Neuronal stem cell (in vitro differentiated cells): ENCODE measurements around the gene PDZD2. TPM values are rescaled to one million over a fixed set of nuclear protein-coding genes. Genes with fewer than 3 reads are reported as not detected.

Experiments
- DNase-seq: peaks from one replicate; pipeline ENCODE4 v3.0.0-alpha.2; 2013; ENCODE audit warnings: low spot score
- H2AFZ ChIP-seq: one replicate; pipeline ENCODE4 v1.6.1; 2013; ENCODE audit warnings: mild to moderate bottlenecking, low read length, inconsistent platforms
- H2AK5ac ChIP-seq: 2 replicates; pipeline ENCODE4 v1.6.1; 2013; ENCODE audit warnings: low read depth, mild to moderate bottlenecking, inconsistent platforms, low read length, moderate library complexity, mixed read lengths
- H2BK120ac ChIP-seq: 2 replicates; pipeline ENCODE4 v1.6.1; 2013; ENCODE audit warnings: low read depth, mild to moderate bottlenecking, inconsistent platforms, low read length, moderate library complexity, mixed read lengths
- H2BK12ac ChIP-seq: one replicate; pipeline ENCODE4 v1.6.1; 2013; ENCODE audit warnings: low read length, inconsistent platforms
- H2BK15ac ChIP-seq: 2 replicates; pipeline ENCODE4 v1.6.1; 2013; ENCODE audit warnings: mild to moderate bottlenecking, low read length, inconsistent platforms, mixed read lengths
- H2BK5ac ChIP-seq: one replicate; pipeline ENCODE4 v1.6.1; 2013; ENCODE audit warnings: inconsistent platforms, mild to moderate bottlenecking, low read length, moderate library complexity
- H3K14ac ChIP-seq: one replicate; pipeline ENCODE4 v1.6.1; 2013; ENCODE audit warnings: low read length, inconsistent platforms
- H3K18ac ChIP-seq: 2 replicates; pipeline ENCODE4 v1.6.1; 2013; ENCODE audit warnings: low read length, inconsistent platforms
- H3K23ac ChIP-seq: 2 replicates; pipeline ENCODE4 v1.6.1; 2013; ENCODE audit warnings: low read depth, mild to moderate bottlenecking, mixed read lengths, low read length, inconsistent platforms; ENCODE audit not compliant: poor library complexity
- H3K27ac ChIP-seq: replicated peaks from 3 replicates; pipeline ENCODE4 v1.5.1; 2013; ENCODE audit warnings: low read length, inconsistent platforms
- H3K27me3 ChIP-seq, 3 experiments: 2 replicates each; pipeline ENCODE4 v1.6.1; 2013; ENCODE audit warnings: low read length in 3 of 3, mild to moderate bottlenecking in 2 of 3, inconsistent platforms in 1 of 3, low read depth in 1 of 3, mixed read lengths in 1 of 3, moderate library complexity in 1 of 3; ENCODE audit not compliant: control insufficient read depth in 3 of 3, insufficient read depth in 3 of 3
- H3K36me3 ChIP-seq, 2 donors: replicated peaks in 1 of 2; 2 replicates each; pipeline ENCODE4 v1.6.1; 2013; ENCODE audit warnings: low read length in 2 of 2; ENCODE audit not compliant: control insufficient read depth in 2 of 2, insufficient read depth in 2 of 2
- H3K4ac ChIP-seq: 2 replicates; pipeline ENCODE4 v1.6.1; 2013; ENCODE audit warnings: inconsistent platforms, mild to moderate bottlenecking, low read length, moderate library complexity
- H3K4me1 ChIP-seq, 2 donors: 1 replicate in 1 of 2; 2 replicates in 1 of 2; pipeline ENCODE4 v1.6.1; 2013; ENCODE audit warnings: low read length in 2 of 2, low read depth in 1 of 2; ENCODE audit not compliant: control insufficient read depth in 2 of 2, insufficient read depth in 1 of 2
- H3K4me2 ChIP-seq: one replicate; pipeline ENCODE4 v1.6.1; 2013; ENCODE audit warnings: mild to moderate bottlenecking, low read length, inconsistent platforms; ENCODE audit not compliant: insufficient read depth, poor library complexity, severe bottlenecking
- H3K4me3 ChIP-seq, 2 donors: 2 replicates each; pipeline ENCODE4 v1.5.1; 2013; ENCODE audit warnings: low read length in 2 of 2, mild to moderate bottlenecking in 2 of 2, inconsistent platforms in 1 of 2, moderate library complexity in 1 of 2
- H3K79me1 ChIP-seq: one replicate; pipeline ENCODE4 v1.6.1; 2013; ENCODE audit warnings: low read depth, mild to moderate bottlenecking, inconsistent platforms, low read length, moderate library complexity
- H3K9ac ChIP-seq: one replicate; pipeline ENCODE4 v1.6.1; 2013; ENCODE audit warnings: mild to moderate bottlenecking, low read depth, low read length, inconsistent platforms; ENCODE audit not compliant: poor library complexity
- H3K9me3 ChIP-seq, 2 donors: replicated peaks in 1 of 2; 2 replicates each; pipeline versions ENCODE3 to v1.6.1; 2013; ENCODE audit warnings: low read length in 2 of 2, mild to moderate bottlenecking in 2 of 2, inconsistent platforms in 1 of 2, low read depth in 1 of 2, mixed read lengths in 1 of 2, moderate library complexity in 1 of 2; ENCODE audit not compliant: control insufficient read depth in 2 of 2, insufficient read depth in 1 of 2
- H4K8ac ChIP-seq: one replicate; pipeline ENCODE4 v1.6.1; 2013; ENCODE audit warnings: low read depth, mild to moderate bottlenecking, inconsistent platforms, low read length, moderate library complexity
- H4K91ac ChIP-seq: one replicate; pipeline ENCODE4 v1.6.1; 2013; ENCODE audit warnings: low read length, low read depth, mild to moderate bottlenecking, inconsistent platforms; ENCODE audit not compliant: poor library complexity
- WGBS, 2 donors: extraction: QIAGEN DNeasy Blood & Tissue Kit; methylation state at CpG; one replicate each; pipeline ENCODE4 v1.1.7; 2013; ENCODE audit warnings: missing lambda C conversion rate in 2 of 2, mixed read lengths in 1 of 2; ENCODE audit not compliant: insufficient read length in 2 of 2, insufficient replicate concordance in 1 of 2; ENCODE audit errors: extremely low coverage in 2 of 2; 5-methylcytosine and 5-hydroxymethylcytosine counted together
- polyA plus RNA-seq, 2 experiments: library from polyadenylated mRNA; stranded (reverse); fragments of 200-250 nt; gene quantifications; one replicate each; pipeline ENCODE4 v1.2.3, GENCODE V29; 2013

The PDZD2 gene
- polyA plus RNA-seq (2013, experiment 1 of 2): 1.0 TPM
- 1.1 TPM for polyA plus RNA-seq (2013, experiment 2 of 2)

DNA sequence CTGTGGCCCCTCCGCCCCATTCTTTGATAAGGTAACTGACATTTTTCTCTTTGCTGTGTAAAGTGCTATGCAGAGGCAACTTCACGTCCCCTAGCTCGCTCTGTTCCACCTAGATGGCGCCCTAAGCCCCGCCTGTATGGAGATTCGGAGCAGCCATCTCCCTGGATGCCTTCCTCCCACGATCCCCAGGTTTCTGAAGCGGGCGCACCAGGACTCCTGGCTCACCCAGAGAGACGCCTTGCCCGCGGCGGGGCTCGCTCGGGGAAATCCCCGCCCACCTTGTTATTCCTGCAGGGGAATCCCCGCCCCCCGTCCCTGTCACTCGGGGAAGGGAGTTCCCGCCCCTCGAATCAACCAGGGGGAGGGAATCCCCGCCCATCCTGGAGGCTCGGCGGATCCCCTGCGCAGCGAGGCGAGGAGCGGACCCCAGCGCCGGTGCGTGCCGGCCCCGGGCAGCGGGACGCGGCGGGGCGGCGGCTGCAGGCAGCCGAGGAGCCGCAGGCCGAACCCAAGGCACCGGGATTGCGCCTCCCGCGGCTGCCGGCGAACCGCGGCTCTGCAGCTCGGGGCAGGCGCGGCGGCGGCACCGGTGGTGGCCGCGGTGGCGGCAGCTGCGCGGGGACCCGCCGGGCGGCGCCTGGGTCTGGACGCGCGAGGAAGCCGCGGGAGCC is at the start of gene PDZD2:
TSS of gene PDZD2 (plus strand) at position 384 of the 671 bp plus-strand sequence.
- no peaks in the 10 kb centered on the region for H3K9me3 ChIP-seq
- H3K4ac ChIP-seq: no peak within 1 kb of the TSS
- no peak within 1 kb of the TSS for H2BK120ac ChIP-seq
- H3K27ac ChIP-seq: no peak within 1 kb of the TSS
- no peak within 1 kb of the TSS for H2BK5ac ChIP-seq
- H3K4me3 ChIP-seq: peak within 1 kb of the TSS; percentile 41 to 84
- H2BK15ac ChIP-seq: no peak within 1 kb of the TSS
- H3K23ac ChIP-seq: peak within 1 kb of the TSS; percentile 53
- H2AK5ac ChIP-seq: no peak within 1 kb of the TSS
- no peak within 1 kb of the TSS for H4K91ac ChIP-seq
- peaks cover 0 to 76% (median 19%) of the 10 kb centered on the region in 3 experiments for H3K27me3 ChIP-seq
- no peak within 1 kb of the TSS for H2BK12ac ChIP-seq
- H3K14ac ChIP-seq: no peak within 1 kb of the TSS
- H3K9ac ChIP-seq: peak within 1 kb of the TSS; percentile 78
- no CpG with 5 or more reads among the region's 70 CpGs for WGBS, 2 donors
- no peaks in the 10 kb centered on the region for H3K36me3 ChIP-seq
- DNase-seq: peak; percentile 85
- peak within 1 kb of the TSS; percentile 94 for H3K4me2 ChIP-seq
- peak within 1 kb of the TSS; percentile 93 for H2AFZ ChIP-seq
- peaks cover 1% of the 10 kb centered on the region for H3K79me1 ChIP-seq
- H3K18ac ChIP-seq: peak within 1 kb of the TSS; percentile 86
- no peak within 1 kb of the TSS for H4K8ac ChIP-seq
- peaks cover 4 to 11% of the 10 kb centered on the region in 2 donors for H3K4me1 ChIP-seq

DNA sequence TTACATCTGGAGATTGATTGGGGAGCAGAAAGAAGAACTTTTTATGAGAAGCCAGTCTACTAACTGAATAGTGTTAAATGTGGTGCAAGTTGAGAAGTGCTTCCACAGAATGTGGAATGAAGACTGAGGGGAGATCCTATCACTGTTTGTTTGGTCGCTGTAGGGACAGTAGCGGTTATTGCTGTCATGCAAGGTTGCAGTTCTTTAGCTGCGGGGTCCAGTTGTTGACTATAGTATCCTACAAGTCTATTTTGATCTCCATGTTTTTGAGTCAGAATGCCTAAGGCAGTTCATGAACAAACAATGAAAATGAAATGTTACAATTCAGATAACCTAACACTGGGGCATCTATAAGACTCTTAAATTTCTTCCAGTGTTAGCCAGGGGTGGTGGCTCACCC is 45.3 kb upstream of the PDZD2 start:
- no peak overlapping the region for H3K4me3 ChIP-seq
- WGBS, 2 donors: no CpG with 5 or more reads among the region's 3 CpGs
- H2AFZ ChIP-seq: no peak overlapping the region
- H3K27me3 ChIP-seq: no peaks in the 10 kb centered on the region
- no peak overlapping the region for H2AK5ac ChIP-seq
- H3K79me1 ChIP-seq: no peaks in the 10 kb centered on the region
- H2BK120ac ChIP-seq: no peak overlapping the region
- H2BK15ac ChIP-seq: no peak overlapping the region
- no peak overlapping the region for H4K8ac ChIP-seq
- no peak overlapping the region for H3K4ac ChIP-seq
- H3K23ac ChIP-seq: no peak overlapping the region
- H3K27ac ChIP-seq: no peak overlapping the region
- no peak overlapping the region for H2BK5ac ChIP-seq
- H3K18ac ChIP-seq: no peak overlapping the region
- H3K14ac ChIP-seq: no peak overlapping the region
- no peak overlapping the region for H2BK12ac ChIP-seq
- no peak overlapping the region for H3K4me2 ChIP-seq
- no peaks in the 10 kb centered on the region for H3K4me1 ChIP-seq
- H3K9me3 ChIP-seq: no peaks in the 10 kb centered on the region
- no peak overlapping the region for H3K9ac ChIP-seq
- DNase-seq: no peak
- H3K36me3 ChIP-seq: no peaks in the 10 kb centered on the region
- no peak overlapping the region for H4K91ac ChIP-seq

DNA sequence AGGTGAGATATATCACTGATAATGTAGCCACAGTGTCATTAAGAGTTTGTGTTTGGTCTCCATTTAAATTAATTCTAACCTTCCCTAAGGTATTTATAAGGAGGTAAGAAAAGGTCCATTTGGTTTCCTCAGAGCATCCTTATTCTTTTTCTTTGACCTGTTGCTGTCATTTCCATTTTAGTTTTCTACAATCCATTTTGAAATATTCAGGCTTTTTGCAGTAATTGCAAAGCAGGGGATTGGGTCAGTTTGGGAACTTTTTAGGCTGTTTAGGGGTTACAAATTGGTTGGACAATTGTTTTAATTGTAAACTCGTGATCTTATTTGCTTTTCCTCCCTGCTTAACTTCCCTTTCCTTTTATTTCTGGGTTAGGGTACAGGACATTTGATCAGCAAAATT is 42.6 kb upstream of the PDZD2 start:
- Histone ChIP-seq H3K79me1 (no peaks in the 10 kb centered on the region), H3K14ac (no peak overlapping the region), H3K4me3 (no peak overlapping the region), H2BK5ac (no peak overlapping the region), H3K36me3 (no peaks in the 10 kb centered on the region), H2BK12ac (no peak overlapping the region), H4K91ac (no peak overlapping the region), H4K8ac (no peak overlapping the region), H3K4ac (no peak overlapping the region), H2BK120ac (no peak overlapping the region), H2BK15ac (no peak overlapping the region), H2AFZ (no peak overlapping the region), H3K9me3 (no peaks in the 10 kb centered on the region), H3K9ac (no peak overlapping the region), H3K4me1 (no peaks in the 10 kb centered on the region), H3K4me2 (no peak overlapping the region), H3K18ac (no peak overlapping the region), H2AK5ac (no peak overlapping the region), H3K27me3 (no peaks in the 10 kb centered on the region), H3K27ac (no peak overlapping the region), H3K23ac (no peak overlapping the region)
- DNase-seq: no peak
- WGBS, 2 donors: no CpG with 5 or more reads among the region's 1 CpG

GRCh38 chr5:31598640-31599611 is 40.0 kb upstream of the PDZD2 start:
- Histone ChIP-seq H3K14ac (no peak overlapping the region), H3K18ac (no peak overlapping the region), H3K4me1 (no peaks in the 10 kb centered on the region), H2AFZ (no peak overlapping the region), H4K91ac (no peak overlapping the region), H3K36me3 (no peaks in the 10 kb centered on the region), H3K27me3 (no peaks in the 10 kb centered on the region), H3K9me3 (no peaks in the 10 kb centered on the region), H3K9ac (no peak overlapping the region), H3K4me2 (no peak overlapping the region), H4K8ac (no peak overlapping the region), H2BK12ac (no peak overlapping the region), H2BK120ac (no peak overlapping the region), H2BK15ac (no peak overlapping the region), H2AK5ac (no peak overlapping the region), H3K23ac (no peak overlapping the region), H3K4ac (no peak overlapping the region), H2BK5ac (no peak overlapping the region), H3K4me3 (no peak overlapping the region), H3K27ac (no peak overlapping the region), H3K79me1 (no peaks in the 10 kb centered on the region)
- DNase-seq: no peak
- no CpG with 5 or more reads among the region's 5 CpGs for WGBS, 2 donors
